D721Med (cell line): ENCODE data around the gene KRTAP10-9.
"Not testable (repeated sequence)": the region's sequence is repeated elsewhere in the genome, so short reads cannot be mapped to it uniquely, and the experiment has no call there.

Experiments
- DNase-seq: peaks from one replicate; pipeline ENCODE4 v3.0.0; 2011; ENCODE audit warnings: low spot score; ENCODE audit not compliant: insufficient read length
- FAIRE-seq: peaks from 2 replicates; lab custom pipeline; 2011; peaks lifted over from hg19 to GRCh38; lab: Jason Lieb, UNC
- TF ChIP-seq, protein P1 (sequence below): IDR thresholded peaks from 2 replicates; pipeline ENCODE4 v1.5.1; 2012; ENCODE audit warnings: mild to moderate bottlenecking, control low read depth; ENCODE audit not compliant: insufficient read depth; ENCODE audit errors: missing control alignments

The KRTAP10-9 gene

DNA sequence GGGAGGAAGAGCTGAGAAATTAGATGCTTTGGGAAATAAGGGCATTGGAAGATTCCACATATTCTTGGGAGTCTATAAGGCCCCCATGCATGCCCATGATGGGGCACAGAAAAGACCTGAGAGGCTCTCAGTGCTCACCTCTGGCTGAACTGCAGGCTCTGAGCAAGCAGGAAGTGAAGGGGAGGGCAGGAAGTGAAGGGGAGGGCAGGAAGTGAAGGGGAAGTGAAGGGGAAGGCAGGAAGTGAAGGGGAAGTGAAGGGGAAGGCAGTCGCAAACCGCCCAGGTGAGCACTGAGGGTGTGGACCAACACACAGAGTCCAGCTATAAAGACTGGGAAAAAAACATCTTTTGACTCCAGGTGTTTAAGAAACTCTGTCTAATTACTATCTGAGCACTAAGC lies 3.5 kb downstream of the KRTAP10-9 start:
- DNase-seq (no peak), FAIRE-seq (no peak)
- TF ChIP-seq, protein P1, sequence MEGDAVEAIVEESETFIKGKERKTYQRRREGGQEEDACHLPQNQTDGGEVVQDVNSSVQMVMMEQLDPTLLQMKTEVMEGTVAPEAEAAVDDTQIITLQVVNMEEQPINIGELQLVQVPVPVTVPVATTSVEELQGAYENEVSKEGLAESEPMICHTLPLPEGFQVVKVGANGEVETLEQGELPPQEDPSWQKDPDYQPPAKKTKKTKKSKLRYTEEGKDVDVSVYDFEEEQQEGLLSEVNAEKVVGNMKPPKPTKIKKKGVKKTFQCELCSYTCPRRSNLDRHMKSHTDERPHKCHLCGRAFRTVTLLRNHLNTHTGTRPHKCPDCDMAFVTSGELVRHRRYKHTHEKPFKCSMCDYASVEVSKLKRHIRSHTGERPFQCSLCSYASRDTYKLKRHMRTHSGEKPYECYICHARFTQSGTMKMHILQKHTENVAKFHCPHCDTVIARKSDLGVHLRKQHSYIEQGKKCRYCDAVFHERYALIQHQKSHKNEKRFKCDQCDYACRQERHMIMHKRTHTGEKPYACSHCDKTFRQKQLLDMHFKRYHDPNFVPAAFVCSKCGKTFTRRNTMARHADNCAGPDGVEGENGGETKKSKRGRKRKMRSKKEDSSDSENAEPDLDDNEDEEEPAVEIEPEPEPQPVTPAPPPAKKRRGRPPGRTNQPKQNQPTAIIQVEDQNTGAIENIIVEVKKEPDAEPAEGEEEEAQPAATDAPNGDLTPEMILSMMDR: no peak

GRCh38 chr21:44632067-44632466 lies 5.2 kb downstream of the KRTAP10-9 start:
- FAIRE-seq (no peak), DNase-seq (no peak)
- TF ChIP-seq, protein P1: no peak

DNA sequence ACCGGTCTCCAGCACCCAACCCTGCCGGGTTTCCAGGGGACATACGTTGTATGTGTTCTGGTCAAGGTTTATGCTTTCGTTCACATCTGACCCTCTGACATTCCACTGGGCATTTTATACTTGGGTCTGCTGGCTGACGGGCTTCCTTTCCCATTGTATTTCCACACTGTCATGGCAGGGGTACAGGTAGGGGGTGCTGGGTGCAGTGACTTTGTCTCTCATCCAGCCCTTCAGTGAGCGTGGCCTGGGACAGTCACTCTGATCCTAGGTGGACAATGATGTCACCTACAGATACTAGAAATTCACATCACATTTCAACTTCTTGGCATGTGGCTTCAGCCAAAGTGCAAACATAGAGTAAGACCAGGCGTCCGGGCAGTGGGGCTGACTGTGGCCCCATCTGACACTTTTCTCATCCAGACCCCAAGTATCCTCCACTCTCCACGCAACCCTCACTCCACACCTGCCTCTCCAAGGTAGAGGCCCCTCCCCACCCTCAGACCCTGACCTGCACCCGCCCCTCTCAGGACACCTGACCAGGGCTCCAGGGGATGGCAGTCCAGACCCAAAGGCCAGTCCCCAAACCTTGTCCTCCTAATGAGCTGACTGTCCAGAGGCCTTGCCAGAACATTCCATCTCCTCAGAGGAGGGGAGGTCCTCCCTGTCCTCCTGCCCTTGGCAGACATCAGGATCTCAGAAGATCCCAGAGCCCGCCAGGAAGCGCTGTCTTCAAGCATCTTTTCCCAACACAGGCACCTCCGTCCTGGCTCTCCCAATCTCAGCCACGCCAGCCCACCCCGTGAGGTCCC lies 9.5 kb downstream of the KRTAP10-9 start:
- FAIRE-seq (no peak), DNase-seq (no peak)
- TF ChIP-seq, protein P1: no peak

GRCh38 chr21:44637018-44637850 lies 10.3 kb downstream of the KRTAP10-9 start, which contains the start of gene KRTAP10-10:
KRTAP10-10 (plus strand) TSS chr21:44637356; CDS start chr21:44637418, 62 bp downstream.
- TF ChIP-seq, protein P1: no peak
- no peak for FAIRE-seq

DNA sequence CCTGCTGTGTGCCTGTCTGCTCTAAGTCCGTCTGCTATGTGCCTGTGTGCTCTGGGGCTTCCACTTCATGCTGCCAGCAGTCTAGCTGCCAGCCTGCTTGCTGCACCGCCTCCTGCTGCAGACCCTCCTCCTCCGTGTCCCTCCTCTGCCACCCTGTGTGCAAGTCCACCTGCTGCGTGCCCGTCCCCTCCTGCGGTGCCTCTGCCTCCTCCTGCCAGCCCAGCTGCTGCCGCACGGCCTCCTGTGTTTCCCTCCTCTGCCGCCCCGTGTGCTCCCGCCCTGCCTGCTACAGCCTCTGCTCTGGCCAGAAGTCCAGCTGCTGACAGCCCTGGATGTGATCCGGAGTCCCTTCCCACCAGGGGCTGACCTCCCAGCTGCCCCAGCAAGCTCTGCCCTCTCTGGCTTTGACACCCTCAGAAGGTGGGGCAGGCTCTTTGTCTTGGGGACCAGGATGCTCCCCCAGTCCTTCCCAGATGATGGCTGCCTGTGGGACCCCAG lies 11.0 kb downstream of the KRTAP10-9 start:
- FAIRE-seq, DNase-seq: not testable (repeated sequence)

More at GRCh38 chr21:44637018-44637850, 10.3 kb downstream of the KRTAP10-9 start, which contains the start of gene KRTAP10-10:
- DNase-seq: no peak

- DNase-seq, FAIRE-seq: not testable (repeated sequence)
Measured at GRCh38 chr21:44638506-44639330, 11.8 kb downstream of the KRTAP10-9 start.

DNA sequence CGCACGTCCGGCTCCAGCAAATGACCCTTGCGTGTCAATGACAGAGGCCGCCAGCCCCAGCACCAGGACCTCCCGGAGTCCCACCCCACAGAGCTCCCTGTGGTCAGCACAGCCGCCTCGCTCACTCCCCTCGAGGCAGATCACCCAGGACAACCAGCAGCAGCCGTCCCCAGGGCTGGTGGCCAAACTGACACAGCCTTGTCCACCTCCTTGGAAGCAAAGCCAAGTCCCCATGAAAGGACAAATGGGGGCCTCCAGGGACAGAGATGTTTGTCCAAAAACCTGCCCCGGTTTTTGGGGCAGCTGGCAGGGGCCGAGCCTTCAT lies 12.4 kb downstream of the KRTAP10-9 start:
- TF ChIP-seq, protein P1: no peak
- DNase-seq (no peak), FAIRE-seq (no peak)
